ENCODE results near the gene KIAA0319L. TPM values are rescaled to one million over a fixed set of nuclear protein-coding genes. Genes with fewer than 3 reads are reported as not detected.
"Not testable (repeated sequence)": the region's sequence is repeated elsewhere in the genome, so short reads cannot be mapped to it uniquely, and the experiment has no call there.

KIAA0319L gene
- total RNA-seq, 2 experiments from 2014 or later = 25.3 to 44.9 TPM

GRCh38 chr1:35577071-35577998 is 20.1 kb upstream of the KIAA0319L start:
- H3K9me3 ChIP-seq (ENCODE audit: low read length) = no peaks in the 10 kb centered on the region
- H3K4me2 ChIP-seq (ENCODE audit: low read length) = peak overlapping the region; percentile 86
- intact Hi-C loops (cut with micrococcal nuclease; ENCODE audit: unreplicated experiment) = no loop called here
- H3K9me2 ChIP-seq (ENCODE audit: insufficient read depth, low read length) = no peaks in the 10 kb centered on the region
- DNase-seq (ENCODE audit: low spot score) = peak; percentile 87
- H2AFZ ChIP-seq (ENCODE audit: low read length) = peak overlapping the region; percentile 100
- peaks cover 23% of the 10 kb centered on the region for H3K4me1 ChIP-seq (ENCODE audit: insufficient read depth, low read length, poor library complexity, severe bottlenecking)
- no peak for TF ChIP-seq CTCF (conservative IDR thresholded peaks at IDR 0.05; ENCODE audit: low read length)
- no peak for TF ChIP-seq EZH2phosphoT487 (IDR thresholded peaks at IDR 0.05; ENCODE audit: borderline replicate concordance, low read depth, low read length)
- BruUV-seq (replicated peaks) = no TSS peak
- no peaks in the 10 kb centered on the region for H3K79me2 ChIP-seq (ENCODE audit: insufficient read depth, low read depth, low read length)
- POLR2A ChIA-PET = interaction anchor here (0.5 to 1.3 kb wide), 5 partner anchors 8 to 339 kb away, joined by 3 to 4 read pairs (median 3); no protein-coding TSS in a partner anchor
- peak overlapping the region; percentile 42 for H3K27ac ChIP-seq (ENCODE audit: low read depth, low read length, poor library complexity, severe bottlenecking)
- H3K4me3 ChIP-seq (ENCODE audit: low read depth, low read length, poor library complexity, severe bottlenecking) = peak overlapping the region; percentile 69
- CTCF ChIA-PET (ENCODE audit: unreplicated experiment) = interaction anchor here (0.9 kb wide), 1 partner anchor 9 kb away, joined by 3 read pairs; no protein-coding TSS in a partner anchor
- no peaks in the 10 kb centered on the region for H4K20me1 ChIP-seq (ENCODE audit: insufficient read depth, low read length)
- H3K36me3 ChIP-seq (ENCODE audit: insufficient read depth, low read length) = no peaks in the 10 kb centered on the region

- DNase-seq (ENCODE audit: low spot score); H3K4me3 ChIP-seq (ENCODE audit: low read depth, low read length, poor library complexity, severe bottlenecking); H3K36me3 ChIP-seq (ENCODE audit: insufficient read depth, low read length); H3K9me3 ChIP-seq (ENCODE audit: low read length); H3K27ac ChIP-seq (ENCODE audit: low read depth, low read length, poor library complexity, severe bottlenecking); CTCF ChIA-PET (ENCODE audit: unreplicated experiment); H3K79me2 ChIP-seq (ENCODE audit: insufficient read depth, low read depth, low read length); H3K9me2 ChIP-seq (ENCODE audit: insufficient read depth, low read length); intact Hi-C loops (cut with micrococcal nuclease; ENCODE audit: unreplicated experiment); H4K20me1 ChIP-seq (ENCODE audit: insufficient read depth, low read length); H3K4me2 ChIP-seq (ENCODE audit: low read length); BruUV-seq (replicated peaks); H2AFZ ChIP-seq (ENCODE audit: low read length): not testable (repeated sequence)
- peaks cover 23% of the 10 kb centered on the region for H3K4me1 ChIP-seq (ENCODE audit: insufficient read depth, low read length, poor library complexity, severe bottlenecking)
- POLR2A ChIA-PET = interaction anchor here (0.5 kb wide), 1 partner anchor 338 kb away, joined by 3 read pairs; no protein-coding TSS in a partner anchor
These were observed 19.5 kb upstream of the KIAA0319L start for GRCh38 chr1:35576766-35577070.

- no peaks in the 10 kb centered on the region for H3K9me3 ChIP-seq (ENCODE audit: low read length)
- no TSS peak for BruUV-seq (replicated peaks)
- H2AFZ ChIP-seq (ENCODE audit: low read length) = no peak overlapping the region
- H3K9me2 ChIP-seq (ENCODE audit: insufficient read depth, low read length) = no peaks in the 10 kb centered on the region
- intact Hi-C loops (cut with micrococcal nuclease; ENCODE audit: unreplicated experiment) = no loop called here
- peaks cover 23% of the 10 kb centered on the region for H3K4me1 ChIP-seq (ENCODE audit: insufficient read depth, low read length, poor library complexity, severe bottlenecking)
- H3K4me3 ChIP-seq (ENCODE audit: low read depth, low read length, poor library complexity, severe bottlenecking) = no peak overlapping the region
- ChIA-PET CTCF (ENCODE audit: unreplicated experiment) (no interaction called here), POLR2A (interaction anchor here (0.5 kb wide), 1 partner anchor 338 kb away, joined by 3 read pairs; no protein-coding TSS in a partner anchor)
- no peaks in the 10 kb centered on the region for H3K36me3 ChIP-seq (ENCODE audit: insufficient read depth, low read length)
- H3K4me2 ChIP-seq (ENCODE audit: low read length) = no peak overlapping the region
- no peaks in the 10 kb centered on the region for H4K20me1 ChIP-seq (ENCODE audit: insufficient read depth, low read length)
- TF ChIP-seq EZH2phosphoT487 (IDR thresholded peaks at IDR 0.05; ENCODE audit: borderline replicate concordance, low read depth, low read length) (no peak), CTCF (conservative IDR thresholded peaks at IDR 0.05; ENCODE audit: low read length) (no peak)
- H3K79me2 ChIP-seq (ENCODE audit: insufficient read depth, low read depth, low read length) = no peaks in the 10 kb centered on the region
- no peak overlapping the region for H3K27ac ChIP-seq (ENCODE audit: low read depth, low read length, poor library complexity, severe bottlenecking)
- DNase-seq (ENCODE audit: low spot score) = no peak
These were observed 19.0 kb upstream of the KIAA0319L start for GRCh38 chr1:35576061-35576765.

Measured in OCI-LY7 (cell line).